Activated CD8-positive, alpha-beta memory T cell treated with anti-CD3 and anti-CD28 coated beads, Interleukin-2, amount 50 U/mL, for 4 hours (primary cell): ENCODE data around the gene HDAC7.
A peak's percentile ranks its signal among the peaks of the same experiment; 100 is the strongest.
"Not testable (repeated sequence)": the region's sequence is repeated elsewhere in the genome, so short reads cannot be mapped to it uniquely, and the experiment has no call there.

Source experiments
- DNase-seq: peaks from one replicate; pipeline ENCODE4 v3.0.0-alpha.2; 2020

The HDAC7 gene

GRCh38 chr12:47828008-47828975, 8.6 kb upstream of the HDAC7 start:
- no peak for DNase-seq

GRCh38 chr12:47825173-47825639, 5.5 kb upstream of the HDAC7 start:
- DNase-seq, result no peak

GRCh38 chr12:47824635-47825034, 4.9 kb upstream of the HDAC7 start:
- DNase-seq, result no peak

- DNase-seq, result no peak
Measured at GRCh38 chr12:47824198-47824597, 4.5 kb upstream of the HDAC7 start.

GRCh38 chr12:47823422-47824086, 3.9 kb upstream of the HDAC7 start:
- DNase-seq, result no peak

GRCh38 chr12:47822863-47823262, 3.2 kb upstream of the HDAC7 start:
- DNase-seq, result no peak

GRCh38 chr12:47822401-47822800, 2.7 kb upstream of the HDAC7 start:
- DNase-seq, result no peak

- DNase-seq, result no peak
Measured at GRCh38 chr12:47821346-47821706, 1.6 kb upstream of the HDAC7 start.

- no peak for DNase-seq
Measured at GRCh38 chr12:47820631-47821345, 1.1 kb upstream of the HDAC7 start.

GRCh38 chr12:47819138-47819895, 386 bp downstream of the HDAC7 start:
- DNase-seq, result peak; percentile 48

- no peak for DNase-seq
Measured at GRCh38 chr12:47818467-47819137, 1.1 kb downstream of the HDAC7 start.

GRCh38 chr12:47818007-47818376, 1.7 kb downstream of the HDAC7 start:
- no peak for DNase-seq

- no peak for DNase-seq
Measured at GRCh38 chr12:47817272-47818006, 2.3 kb downstream of the HDAC7 start.

- no peak for DNase-seq
Measured at GRCh38 chr12:47816403-47817271, 3.1 kb downstream of the HDAC7 start.

- not testable (repeated sequence) for DNase-seq
Measured at GRCh38 chr12:47815447-47815846, 4.3 kb downstream of the HDAC7 start.

- no peak for DNase-seq
Measured at GRCh38 chr12:47814539-47815170, 5.0 kb downstream of the HDAC7 start.

GRCh38 chr12:47813511-47814196, 6.0 kb downstream of the HDAC7 start:
- DNase-seq, result no peak

GRCh38 chr12:47812797-47813510, 6.7 kb downstream of the HDAC7 start:
- DNase-seq, result peak; percentile 94
